ENCODE data around the gene GADL1.

Gene GADL1

GRCh38 chr3:30875505-30875904 lies 19.0 kb downstream of the GADL1 start:
- no peak for DNase-seq (ENCODE audit: low read depth in 2 of 2)

- no peak for DNase-seq (ENCODE audit: low read depth in 2 of 2)
Measured at GRCh38 chr3:30873671-30874070, 20.8 kb downstream of the GADL1 start.

- DNase-seq (ENCODE audit: low read depth in 2 of 2) = no peak
Measured at GRCh38 chr3:30872879-30873278, 21.6 kb downstream of the GADL1 start.

GRCh38 chr3:30871720-30872119 lies 22.7 kb downstream of the GADL1 start:
- no peak for DNase-seq (ENCODE audit: low read depth in 2 of 2)

- DNase-seq (ENCODE audit: low read depth in 2 of 2) = no peak
Measured at GRCh38 chr3:30864836-30865235, 29.6 kb downstream of the GADL1 start.

GRCh38 chr3:30864132-30864531 lies 30.3 kb downstream of the GADL1 start:
- DNase-seq (ENCODE audit: low read depth in 2 of 2) = no peak

- DNase-seq (ENCODE audit: low read depth in 2 of 2) = no peak
Measured at GRCh38 chr3:30862004-30862403, 32.5 kb downstream of the GADL1 start.

GRCh38 chr3:30858894-30859389 lies 35.5 kb downstream of the GADL1 start:
- DNase-seq (ENCODE audit: low read depth in 2 of 2) = no peak

- DNase-seq (ENCODE audit: low read depth in 2 of 2) = no peak
Measured at GRCh38 chr3:30855400-30856292, 38.8 kb downstream of the GADL1 start.

GRCh38 chr3:30852833-30853232 lies 41.6 kb downstream of the GADL1 start:
- no peak for DNase-seq (ENCODE audit: low read depth in 2 of 2)

- no peak for DNase-seq (ENCODE audit: low read depth in 2 of 2)
Measured at GRCh38 chr3:30848087-30848779, 46.2 kb downstream of the GADL1 start.

GRCh38 chr3:30847592-30847991 lies 46.9 kb downstream of the GADL1 start:
- DNase-seq (ENCODE audit: low read depth in 2 of 2) = no peak

GRCh38 chr3:30845606-30846005 lies 48.9 kb downstream of the GADL1 start:
- DNase-seq (ENCODE audit: low read depth in 2 of 2) = no peak

- DNase-seq (ENCODE audit: low read depth in 2 of 2) = no peak
Measured at GRCh38 chr3:30843877-30844276, 50.6 kb downstream of the GADL1 start.

- no peak for DNase-seq (ENCODE audit: low read depth in 2 of 2)
Measured at GRCh38 chr3:30836141-30836540, 58.3 kb downstream of the GADL1 start.

- no peak for DNase-seq (ENCODE audit: low read depth in 2 of 2)
Measured at GRCh38 chr3:30835667-30836066, 58.8 kb downstream of the GADL1 start.

- no peak for DNase-seq (ENCODE audit: low read depth in 2 of 2)
Measured at GRCh38 chr3:30832961-30833575, 61.4 kb downstream of the GADL1 start.

- DNase-seq (ENCODE audit: low read depth in 2 of 2) = no peak
Measured at GRCh38 chr3:30827080-30827479, 67.4 kb downstream of the GADL1 start.

GRCh38 chr3:30826531-30826942 lies 67.9 kb downstream of the GADL1 start:
- no peak for DNase-seq (ENCODE audit: low read depth in 2 of 2)

- no peak for DNase-seq (ENCODE audit: low read depth in 2 of 2)
Measured at GRCh38 chr3:30819067-30819798, 75.2 kb downstream of the GADL1 start.

- no peak for DNase-seq (ENCODE audit: low read depth in 2 of 2)
Measured at GRCh38 chr3:30813734-30814133, 80.7 kb downstream of the GADL1 start.
